DOHH2 (cell line): Measurements from ENCODE around the gene PNPLA7.
"Not testable (repeated sequence)": the region's sequence is repeated elsewhere in the genome, so short reads cannot be mapped to it uniquely, and the experiment has no call there.

Source experiments
- H3F3A ChIP-seq: fragments of 200-600 bp; sonication (generic), shearing (Covaris generic); 2 replicates; pipeline ENCODE4 v1.6.0; 2016; ENCODE audit warnings: antibody characterized with exemption, mild to moderate bottlenecking; ENCODE audit not compliant: control insufficient read depth, insufficient read depth
- H3K27ac ChIP-seq: fragments of 200-600 bp; sonication (generic); 2 replicates; pipeline ENCODE4 v1.5.1; 2014; ENCODE audit warnings: low read depth, mild to moderate bottlenecking, low read length, moderate library complexity
- H3K27me3 ChIP-seq: fragments of 200-600 bp; sonication (generic); 2 replicates; pipeline ENCODE4 v1.6.1; 2014; ENCODE audit warnings: mild to moderate bottlenecking, low read length, mixed read lengths; ENCODE audit not compliant: control insufficient read depth
- H3K36me3 ChIP-seq: fragments of 200-600 bp; sonication (generic); 2 replicates; pipeline ENCODE4 v1.6.1; 2014; ENCODE audit warnings: mild to moderate bottlenecking, low read length, moderate library complexity, mixed read lengths; ENCODE audit not compliant: control insufficient read depth
- H3K4me1 ChIP-seq: fragments of 200-600 bp; sonication (generic); 2 replicates; pipeline ENCODE4 v1.6.1; 2014; ENCODE audit warnings: mild to moderate bottlenecking, low read length, mixed read lengths; ENCODE audit not compliant: control insufficient read depth
- H3K4me2 ChIP-seq: fragments of 200-600 bp; sonication (generic); 2 replicates; pipeline ENCODE4 v1.6.0; 2014; ENCODE audit warnings: mild to moderate bottlenecking, low read length, moderate library complexity
- H3K4me3 ChIP-seq: fragments of 200-600 bp; sonication (generic); 2 replicates; pipeline ENCODE4 v1.5.1; 2014; ENCODE audit warnings: mild to moderate bottlenecking, low read length, mixed read lengths
- H3K79me2 ChIP-seq: fragments of 200-600 bp; sonication (generic); 2 replicates; pipeline ENCODE4 v1.6.1; 2014; ENCODE audit warnings: mild to moderate bottlenecking, low read length, mixed read lengths; ENCODE audit not compliant: control insufficient read depth
- H3K9me2 ChIP-seq: fragments of 200-600 bp; sonication (generic); replicated peaks from 2 replicates; pipeline ENCODE4 v1.6.1; 2014; ENCODE audit warnings: mild to moderate bottlenecking, low read length, mixed read lengths; ENCODE audit not compliant: control insufficient read depth
- H3K9me3 ChIP-seq: fragments of 200-600 bp; sonication (generic); 2 replicates; pipeline ENCODE4 v1.6.1; 2014; ENCODE audit warnings: antibody characterized with exemption, low read length, mixed read lengths; ENCODE audit not compliant: control insufficient read depth, insufficient read depth
- H4K20me1 ChIP-seq: fragments of 200-600 bp; sonication (generic); 2 replicates; pipeline ENCODE4 v1.6.0; 2014; ENCODE audit warnings: low read depth, mild to moderate bottlenecking, antibody characterized with exemption, low read length, moderate library complexity; ENCODE audit not compliant: control insufficient read depth, insufficient read depth
- CTCF ChIP-seq: fragments of 200-600 bp; sonication (generic); IDR thresholded peaks from one replicate; pipeline ENCODE4 v1.5.1; 2014; ENCODE audit warnings: antibody characterized with exemption, mild to moderate bottlenecking, low read depth, low read length; ENCODE audit not compliant: poor library complexity, severe bottlenecking
- EZH2phosphoT487 ChIP-seq: fragments of 200-600 bp; sonication (generic); IDR thresholded peaks from 2 replicates; pipeline ENCODE4 v1.6.1; 2017; ENCODE audit warnings: borderline replicate concordance, mild to moderate bottlenecking, antibody characterized with exemption, low read length, moderate library complexity, mixed read lengths

The PNPLA7 gene

GRCh38 chr9:137521405-137521985 is 28.7 kb downstream of the PNPLA7 start:
- Histone ChIP-seq H3K9me3 (no peaks in the 10 kb centered on the region), H3F3A (no peaks in the 10 kb centered on the region)
- TF ChIP-seq EZH2phosphoT487 (no peak), CTCF (no peak)

GRCh38 chr9:137520614-137521404 is 29.4 kb downstream of the PNPLA7 start:
- no peaks in the 10 kb centered on the region for H3F3A ChIP-seq
- H3K36me3 ChIP-seq, result no peaks in the 10 kb centered on the region
- H3K4me2 ChIP-seq, result no peak overlapping the region
- no peak overlapping the region for H3K27ac ChIP-seq
- TF ChIP-seq CTCF (no peak), EZH2phosphoT487 (no peak)
- H4K20me1 ChIP-seq, result no peaks in the 10 kb centered on the region
- no peak overlapping the region for H3K4me3 ChIP-seq
- H3K27me3 ChIP-seq, result no peaks in the 10 kb centered on the region
- no peaks in the 10 kb centered on the region for H3K9me2 ChIP-seq
- H3K4me1 ChIP-seq, result peaks cover 4% of the 10 kb centered on the region; the same call in 1 of the 2 replicates
- H3K9me3 ChIP-seq, result no peaks in the 10 kb centered on the region
- H3K79me2 ChIP-seq, result no peaks in the 10 kb centered on the region

More at GRCh38 chr9:137521405-137521985, 28.7 kb downstream of the PNPLA7 start:
- H3K27ac ChIP-seq, result no peak overlapping the region
- no peaks in the 10 kb centered on the region for H3K9me2 ChIP-seq
- H3K27me3 ChIP-seq, result no peaks in the 10 kb centered on the region
- no peak overlapping the region for H3K4me2 ChIP-seq
- no peaks in the 10 kb centered on the region for H3K36me3 ChIP-seq
- no peaks in the 10 kb centered on the region for H4K20me1 ChIP-seq
- no peaks in the 10 kb centered on the region for H3K79me2 ChIP-seq
- H3K4me1 ChIP-seq, result peaks cover 4% of the 10 kb centered on the region; the same call in 1 of the 2 replicates
- H3K4me3 ChIP-seq, result no peak overlapping the region

- H3F3A ChIP-seq, result no peaks in the 10 kb centered on the region
- no peaks in the 10 kb centered on the region for H3K27me3 ChIP-seq
- H3K4me2 ChIP-seq, result no peak overlapping the region
- no peaks in the 10 kb centered on the region for H3K36me3 ChIP-seq
- H3K9me3 ChIP-seq, result no peaks in the 10 kb centered on the region
- H3K79me2 ChIP-seq, result no peaks in the 10 kb centered on the region
- no peak overlapping the region for H3K4me3 ChIP-seq
- H3K4me1 ChIP-seq, result no peaks in the 10 kb centered on the region
- H4K20me1 ChIP-seq, result no peaks in the 10 kb centered on the region
- H3K27ac ChIP-seq, result no peak overlapping the region
- no peaks in the 10 kb centered on the region for H3K9me2 ChIP-seq
- no peak for TF ChIP-seq CTCF
- no peak for TF ChIP-seq EZH2phosphoT487
These were observed 30.6 kb downstream of the PNPLA7 start for GRCh38 chr9:137519553-137519952.

GRCh38 chr9:137518661-137519459 is 31.3 kb downstream of the PNPLA7 start:
- H3K4me2 ChIP-seq, H3K4me3 ChIP-seq, H3K27me3 ChIP-seq, H3K4me1 ChIP-seq, H4K20me1 ChIP-seq, H3K9me3 ChIP-seq, H3F3A ChIP-seq, H3K79me2 ChIP-seq, H3K36me3 ChIP-seq, H3K27ac ChIP-seq, H3K9me2 ChIP-seq: not testable (repeated sequence)
